LNCAP (cell line): ENCODE measurements around the gene SPINDOC.

Source experiments
- TF ChIP-seq, protein P1 (sequence below): fragments of 450-650 bp; IDR thresholded peaks from 2 replicates; pipeline ENCODE4 v1.5.1; 2017; ENCODE audit warnings: mild to moderate bottlenecking

Gene SPINDOC

DNA sequence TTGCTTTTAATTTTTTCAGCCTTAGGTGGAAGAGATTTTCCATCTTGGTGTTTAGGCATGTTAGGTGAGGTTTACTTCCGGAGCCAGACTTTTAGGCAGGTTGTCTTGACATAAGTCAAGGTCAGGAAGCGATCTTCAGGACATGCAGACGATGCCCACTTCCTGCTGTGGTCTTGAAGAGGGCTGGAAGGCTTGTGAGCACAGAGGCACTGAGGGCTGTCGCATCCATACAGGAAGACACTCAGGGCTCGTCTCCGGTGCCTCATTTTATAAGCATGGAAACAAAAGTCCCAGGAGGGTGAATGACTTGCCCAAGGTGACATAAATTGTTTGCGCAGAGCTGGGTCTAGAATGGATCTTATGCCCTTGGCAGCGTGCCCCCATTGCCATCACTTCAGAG lies 56.4 kb downstream of the SPINDOC start:
- TF ChIP-seq, protein P1, sequence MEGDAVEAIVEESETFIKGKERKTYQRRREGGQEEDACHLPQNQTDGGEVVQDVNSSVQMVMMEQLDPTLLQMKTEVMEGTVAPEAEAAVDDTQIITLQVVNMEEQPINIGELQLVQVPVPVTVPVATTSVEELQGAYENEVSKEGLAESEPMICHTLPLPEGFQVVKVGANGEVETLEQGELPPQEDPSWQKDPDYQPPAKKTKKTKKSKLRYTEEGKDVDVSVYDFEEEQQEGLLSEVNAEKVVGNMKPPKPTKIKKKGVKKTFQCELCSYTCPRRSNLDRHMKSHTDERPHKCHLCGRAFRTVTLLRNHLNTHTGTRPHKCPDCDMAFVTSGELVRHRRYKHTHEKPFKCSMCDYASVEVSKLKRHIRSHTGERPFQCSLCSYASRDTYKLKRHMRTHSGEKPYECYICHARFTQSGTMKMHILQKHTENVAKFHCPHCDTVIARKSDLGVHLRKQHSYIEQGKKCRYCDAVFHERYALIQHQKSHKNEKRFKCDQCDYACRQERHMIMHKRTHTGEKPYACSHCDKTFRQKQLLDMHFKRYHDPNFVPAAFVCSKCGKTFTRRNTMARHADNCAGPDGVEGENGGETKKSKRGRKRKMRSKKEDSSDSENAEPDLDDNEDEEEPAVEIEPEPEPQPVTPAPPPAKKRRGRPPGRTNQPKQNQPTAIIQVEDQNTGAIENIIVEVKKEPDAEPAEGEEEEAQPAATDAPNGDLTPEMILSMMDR, result no peak

DNA sequence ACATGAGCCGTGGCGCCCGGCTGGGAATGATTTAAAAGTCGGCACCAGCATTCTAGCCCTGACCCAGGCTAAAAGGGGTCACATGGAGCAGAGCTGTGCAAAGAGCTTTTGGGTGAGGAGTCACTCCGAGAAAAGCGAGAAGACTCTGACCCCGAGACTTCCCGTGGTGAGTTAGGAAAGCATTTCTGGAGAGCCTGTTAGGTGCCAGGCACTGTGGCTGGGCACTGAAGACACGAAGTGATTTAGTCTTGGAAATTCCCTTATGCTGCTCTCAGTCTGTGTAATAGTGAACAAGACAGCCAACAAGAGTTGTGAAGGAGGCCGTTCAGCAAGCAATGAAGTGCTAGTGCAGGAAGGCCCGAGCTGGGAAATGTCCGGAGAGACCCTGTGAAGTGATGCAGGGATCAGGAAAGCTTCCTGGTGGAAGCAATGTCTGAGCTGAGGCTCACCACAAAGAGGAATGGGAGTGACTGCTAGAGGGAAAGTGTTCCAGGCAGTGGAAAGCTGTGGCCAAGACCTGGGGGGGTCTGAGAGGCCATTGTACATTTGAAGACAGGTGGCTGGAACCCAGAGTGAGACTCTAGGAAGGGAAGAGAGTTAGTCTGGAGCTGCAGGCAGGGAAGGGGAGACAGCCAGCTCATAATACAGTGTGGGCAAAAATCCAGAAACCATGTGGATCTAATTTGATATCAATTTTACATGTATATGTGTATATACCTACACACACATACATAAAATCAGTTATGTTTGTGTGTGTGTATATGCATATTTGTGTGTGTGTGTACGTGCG lies 57.3 kb downstream of the SPINDOC start:
- TF ChIP-seq, protein P1, result no peak

DNA sequence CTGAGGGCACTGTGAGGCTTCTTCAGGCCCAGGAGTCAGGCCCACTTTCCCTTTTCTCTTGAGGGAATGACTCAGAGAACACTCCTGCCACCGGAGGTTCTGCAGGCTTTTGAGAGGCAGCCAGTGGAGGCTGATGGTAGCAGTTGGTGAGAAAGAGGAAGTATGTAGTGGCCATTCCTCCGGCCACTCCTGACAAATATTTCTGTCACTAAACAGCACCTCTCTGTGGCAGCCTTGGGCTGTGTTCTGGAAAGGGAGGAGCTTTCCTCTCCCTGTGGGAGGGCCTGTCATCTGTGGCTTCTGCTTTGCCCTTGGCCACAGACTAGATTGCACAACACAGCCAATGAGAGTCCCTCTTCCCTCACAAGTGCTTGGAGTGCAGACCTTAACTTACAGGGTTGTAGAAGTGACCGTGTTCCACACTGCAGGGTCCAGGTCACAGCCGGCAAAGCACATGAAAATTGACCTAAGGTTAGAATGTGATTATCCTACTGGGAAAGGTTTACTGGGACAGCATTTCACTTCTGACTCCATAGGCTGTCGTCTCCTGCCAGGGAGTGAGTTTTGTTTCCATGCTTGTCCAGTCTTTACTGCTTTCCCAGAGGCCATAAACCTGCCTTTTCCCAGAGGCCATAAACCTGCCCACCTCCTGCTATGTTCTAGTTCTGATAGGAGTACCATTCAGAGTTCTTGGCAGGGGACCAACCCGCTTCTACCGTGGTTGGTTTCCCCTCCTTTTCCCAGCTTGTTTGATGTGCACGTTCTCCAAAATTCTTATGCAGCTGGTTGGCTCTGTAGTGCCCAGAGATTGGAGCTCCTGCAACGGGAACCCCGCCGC lies 58.9 kb downstream of the SPINDOC start:
- TF ChIP-seq, protein P1, result peak; percentile 63; the same call in 1 of the 2 replicates

DNA sequence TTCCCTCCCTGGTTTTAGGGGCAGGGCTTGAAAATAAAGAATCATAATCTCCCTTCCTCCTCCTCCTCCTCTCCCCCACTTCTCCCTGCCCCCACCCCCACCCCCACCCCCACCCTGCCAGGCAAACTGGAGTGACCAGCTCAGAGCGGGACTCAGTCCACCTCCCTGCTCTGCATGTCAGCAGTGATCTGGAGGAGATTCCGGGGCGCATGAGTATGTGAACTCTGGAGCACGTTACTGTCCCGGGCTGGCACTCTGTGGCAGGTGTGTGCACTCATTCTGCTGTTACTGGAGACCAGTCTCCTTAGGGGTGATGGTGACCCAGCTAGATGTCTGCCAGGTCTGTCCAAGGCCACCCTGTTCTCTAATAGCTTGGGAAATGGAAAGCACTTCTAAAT lies 59.5 kb downstream of the SPINDOC start:
- TF ChIP-seq, protein P1, result no peak

DNA sequence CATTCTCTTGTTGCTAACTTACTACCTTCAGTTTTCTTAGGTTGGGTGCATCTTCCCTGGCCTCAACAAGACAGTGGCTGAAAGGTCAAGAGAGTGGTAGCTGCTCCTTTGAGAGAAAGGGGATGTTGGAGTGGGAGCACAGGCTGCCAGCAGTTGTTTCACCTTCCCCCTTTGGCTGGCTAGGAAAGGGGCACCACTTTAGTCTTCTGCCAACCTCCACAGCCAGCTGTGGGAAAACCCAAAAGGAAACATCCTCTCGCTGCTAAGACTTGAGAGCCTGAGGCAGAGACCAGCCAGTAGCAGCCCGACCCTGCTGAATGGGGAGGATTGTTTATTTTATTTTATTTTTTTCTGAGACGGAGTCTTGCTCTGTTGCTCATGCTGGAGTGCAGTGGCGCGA lies 60.1 kb downstream of the SPINDOC start:
- TF ChIP-seq, protein P1, result no peak

DNA sequence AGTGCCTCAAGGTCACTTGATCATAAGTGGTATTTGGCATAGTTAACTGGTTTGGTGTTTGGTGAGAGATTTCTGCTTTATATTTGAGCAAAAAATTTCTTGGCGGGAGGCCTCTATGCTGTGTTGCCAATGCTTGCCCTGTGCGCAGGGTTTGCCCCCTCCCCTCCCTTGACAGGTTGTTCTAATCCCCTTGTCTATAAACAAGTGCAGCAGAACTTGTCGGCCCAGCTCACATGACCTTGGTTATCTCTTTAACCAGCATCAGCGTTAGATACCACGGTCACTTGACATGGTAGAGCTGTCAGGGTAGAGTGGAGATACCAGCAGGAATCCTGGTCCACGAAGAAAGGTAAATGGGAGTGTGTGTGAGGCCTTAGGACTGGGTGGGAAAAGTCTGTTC lies 61.3 kb downstream of the SPINDOC start:
- TF ChIP-seq, protein P1, result no peak

DNA sequence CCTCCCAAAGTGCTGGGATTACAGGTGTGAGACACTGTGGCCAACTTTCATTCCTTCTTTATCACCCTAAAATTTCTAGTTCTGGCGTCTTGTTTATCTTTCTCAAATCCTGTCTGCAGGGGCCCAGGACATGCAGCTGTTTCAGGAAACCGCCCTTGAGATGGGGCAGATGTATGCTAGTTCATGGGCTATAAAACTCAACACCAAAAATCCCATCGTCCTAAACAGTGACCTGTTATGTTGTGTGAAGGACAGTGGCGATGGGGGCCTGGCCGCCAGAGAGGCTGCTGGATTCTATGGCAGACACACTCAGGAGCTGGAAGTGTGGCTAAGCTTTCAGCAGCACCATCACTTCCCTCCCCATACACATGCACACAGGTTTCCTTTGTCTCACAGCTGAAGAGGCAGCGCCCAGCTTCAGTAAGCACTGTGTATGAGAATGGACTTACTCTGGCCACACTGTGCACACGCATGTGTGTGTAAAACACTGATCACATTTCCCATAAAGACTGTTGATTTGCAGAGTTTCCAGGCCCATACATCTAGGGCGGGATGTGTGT lies 62.3 kb downstream of the SPINDOC start:
- TF ChIP-seq, protein P1, result no peak
